Ishikawa (cell line): ENCODE results near the gene C4orf50.

Experiments used
- EGR1 ChIP-seq: IDR thresholded peaks from 2 replicates; pipeline ENCODE4 v1.6.1; 2012
- EP300 ChIP-seq: IDR thresholded peaks from 2 replicates; pipeline ENCODE4 v1.6.1; 2012; ENCODE audit warnings: borderline replicate concordance
- FOXM1 ChIP-seq: IDR thresholded peaks from 2 replicates; pipeline ENCODE4 v1.6.1; 2012; ENCODE audit warnings: low read depth, borderline replicate concordance
- TAF1 ChIP-seq: IDR thresholded peaks from 2 replicates; pipeline ENCODE4 v1.6.1; 2012; ENCODE audit warnings: low read depth, mild to moderate bottlenecking
- ZBTB7A ChIP-seq: IDR thresholded peaks from 2 replicates; pipeline ENCODE4 v1.6.1; 2012; ENCODE audit warnings: low read depth
- TF ChIP-seq, protein P1 (sequence below): IDR thresholded peaks from 2 replicates; pipeline ENCODE4 v1.6.1; 2012

DNA sequence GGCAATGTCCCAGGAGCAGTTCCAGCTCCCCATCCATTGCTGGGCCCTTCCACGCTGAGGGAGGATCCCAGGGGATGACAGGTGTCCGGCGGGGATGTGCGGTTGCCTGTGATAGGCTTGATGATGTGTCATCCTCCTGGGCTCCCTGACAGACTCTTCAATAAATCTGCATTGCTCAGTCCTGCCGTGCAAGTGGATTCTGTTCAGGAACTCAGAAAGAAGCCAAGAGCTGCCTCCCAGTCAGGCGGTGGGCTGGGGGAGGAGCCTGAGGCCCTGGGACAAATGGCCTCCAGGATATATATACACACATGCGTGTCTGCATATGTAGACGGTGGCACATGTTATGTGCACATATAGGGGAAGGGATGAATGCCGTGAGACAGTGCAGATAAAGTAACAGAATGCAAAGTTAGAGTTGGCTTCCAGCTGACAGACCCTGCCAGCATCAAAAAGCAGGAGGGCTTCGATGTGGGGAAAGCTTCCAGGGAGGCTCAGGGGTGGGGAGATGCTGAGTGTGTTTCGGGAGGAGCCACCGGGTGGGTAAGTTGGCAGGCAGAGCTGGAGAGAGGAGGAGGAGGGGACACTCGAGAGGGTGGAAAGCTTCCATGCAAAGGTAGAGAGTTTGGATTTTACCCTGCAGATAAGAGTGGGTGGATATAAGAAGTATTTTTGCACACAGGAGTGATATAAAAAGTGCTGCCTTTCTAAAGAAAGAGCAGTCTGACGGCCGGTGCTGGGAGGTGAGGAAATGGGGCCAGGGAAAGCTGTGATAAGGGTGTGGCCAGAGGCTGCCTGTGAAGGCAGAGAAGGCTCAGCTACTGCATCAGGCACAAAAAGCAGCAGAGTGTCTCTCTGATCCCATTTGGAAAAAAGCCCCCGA lies 96.9 kb downstream of the C4orf50 start:
- TF ChIP-seq EP300 (no peak), EGR1 (no peak), ZBTB7A (no peak), FOXM1 (no peak), TAF1 (no peak)
- TF ChIP-seq, protein P1, sequence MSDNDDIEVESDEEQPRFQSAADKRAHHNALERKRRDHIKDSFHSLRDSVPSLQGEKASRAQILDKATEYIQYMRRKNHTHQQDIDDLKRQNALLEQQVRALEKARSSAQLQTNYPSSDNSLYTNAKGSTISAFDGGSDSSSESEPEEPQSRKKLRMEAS: no peak
